CD14-positive monocyte (primary cell): ENCODE data around the gene PSENEN. TPM values are rescaled to one million over a fixed set of nuclear protein-coding genes. Genes with fewer than 3 reads are reported as not detected.
A peak's percentile ranks its signal among the peaks of the same experiment; 100 is the strongest.

ENCODE experiments used
- DNase-seq, 3 donors: peaks; one replicate each; pipeline ENCODE4 v3.0.0-alpha.2; 2011 to 2022
- H2AFZ ChIP-seq: 2 replicates; pipeline ENCODE4 v1.6.0; 2012; ENCODE audit warnings: mild to moderate bottlenecking, low read depth, low read length, inconsistent platforms; ENCODE audit not compliant: insufficient read depth, poor library complexity, severe bottlenecking
- H3K27ac ChIP-seq, 2 donors: 1 replicate in 1 of 2; 2 replicates in 1 of 2; pipeline ENCODE4 v1.5.1; 2012 to 2013; ENCODE audit warnings: low read length in 2 of 2, control low read depth in 1 of 2, inconsistent platforms in 1 of 2, low read depth in 1 of 2, mild to moderate bottlenecking in 1 of 2
- H3K27me3 ChIP-seq, 2 donors: one replicate each; pipeline versions ENCODE4 v1.6.0 to v1.6.1; 2011 to 2013; ENCODE audit warnings: low read length in 2 of 2; ENCODE audit not compliant: control insufficient read depth in 2 of 2, insufficient read depth in 2 of 2
- H3K36me3 ChIP-seq, 2 donors: replicated peaks in 1 of 2; 1 replicate in 1 of 2; 2 replicates in 1 of 2; pipeline versions ENCODE4 v1.5.1 to v1.6.1; 2012 to 2013; ENCODE audit warnings: low read length in 2 of 2, control low read depth in 1 of 2, inconsistent platforms in 1 of 2, mild to moderate bottlenecking in 1 of 2; ENCODE audit not compliant: insufficient read depth in 2 of 2, control insufficient read depth in 1 of 2
- H3K4me1 ChIP-seq, 2 donors: 1 replicate in 1 of 2; 2 replicates in 1 of 2; pipeline versions ENCODE4 v1.5.1 to v1.6.1; 2012 to 2013; ENCODE audit warnings: low read length in 2 of 2, control low read depth in 1 of 2, inconsistent platforms in 1 of 2, mild to moderate bottlenecking in 1 of 2, moderate library complexity in 1 of 2; ENCODE audit not compliant: insufficient read depth in 2 of 2, control insufficient read depth in 1 of 2
- H3K4me2 ChIP-seq: replicated peaks from 2 replicates; pipeline ENCODE3; 2012; ENCODE audit warnings: low read length, moderate library complexity, mild to moderate bottlenecking; ENCODE audit not compliant: poor library complexity, severe bottlenecking; ENCODE audit errors: extremely low read depth
- H3K4me3 ChIP-seq, 3 experiments: fragments of 200-600 bp in 1 of 3; sonication (generic) in 1 of 3; replicated peaks in 1 of 3; 1 replicate in 2 of 3; 2 replicates in 1 of 3; pipeline ENCODE4 v1.5.1; 2011 to 2013; ENCODE audit warnings: low read length in 3 of 3, mild to moderate bottlenecking in 3 of 3, control low read depth in 2 of 3, low read depth in 2 of 3, inconsistent platforms in 1 of 3, moderate library complexity in 1 of 3
- H3K79me2 ChIP-seq: 2 replicates; pipeline ENCODE4 v1.6.0; 2012; ENCODE audit warnings: mild to moderate bottlenecking, control low read depth, inconsistent platforms, low read length, moderate library complexity; ENCODE audit not compliant: insufficient read depth
- H3K9ac ChIP-seq: 2 replicates; pipeline ENCODE4 v1.6.0; 2017; ENCODE audit warnings: low read length, mild to moderate bottlenecking; ENCODE audit not compliant: insufficient read depth, poor library complexity, severe bottlenecking
- H3K9me3 ChIP-seq, 2 donors: replicated peaks in 1 of 2; 1 replicate in 1 of 2; 2 replicates in 1 of 2; pipeline versions ENCODE4 v1.5.1 to v1.6.1; 2012 to 2013; ENCODE audit warnings: low read length in 2 of 2, control low read depth in 1 of 2; ENCODE audit not compliant: control insufficient read depth in 1 of 2, insufficient read depth in 1 of 2
- H4K20me1 ChIP-seq: 2 replicates; pipeline ENCODE4 v1.6.0; 2012; ENCODE audit warnings: mild to moderate bottlenecking, low read length, control low read depth, moderate library complexity; ENCODE audit not compliant: insufficient read depth
- H3K27ac Mint-ChIP-seq, 7 donors: one replicate each; pipeline ENCODE4 v1.8.0; 2020; ENCODE audit warnings: mild to moderate bottlenecking in 7 of 7, mixed read lengths in 7 of 7, moderate library complexity in 6 of 7, inconsistent platforms in 2 of 7
- H3K27me3 Mint-ChIP-seq, 3 donors: one replicate each; pipeline ENCODE4 v1.8.0; 2021 to 2022; ENCODE audit warnings: low read depth in 3 of 3, mild to moderate bottlenecking in 3 of 3, mixed read lengths in 3 of 3, moderate library complexity in 3 of 3, inconsistent platforms in 1 of 3
- H3K36me3 Mint-ChIP-seq, 2 donors: one replicate each; pipeline ENCODE4 v1.8.0; 2020; ENCODE audit warnings: mixed read lengths in 2 of 2, inconsistent platforms in 1 of 2, mild to moderate bottlenecking in 1 of 2
- H3K4me1 Mint-ChIP-seq: one replicate; pipeline ENCODE4 v1.8.0; 2020; ENCODE audit warnings: mild to moderate bottlenecking, mixed read lengths
- H3K4me3 Mint-ChIP-seq, 2 donors: one replicate each; pipeline ENCODE4 v1.8.0; 2020; ENCODE audit warnings: mild to moderate bottlenecking in 2 of 2, mixed read lengths in 2 of 2, moderate library complexity in 1 of 2
- H3K9me3 Mint-ChIP-seq, 7 donors: one replicate each; pipeline ENCODE4 v1.8.0; 2020 to 2022; ENCODE audit warnings: mixed read lengths in 7 of 7, mild to moderate bottlenecking in 6 of 7, moderate library complexity in 6 of 7, inconsistent platforms in 2 of 7
- CTCF ChIP-seq: fragments of 200-600 bp; IDR thresholded peaks from one replicate; pipeline ENCODE4 v1.8.0; 2022; ENCODE audit warnings: antibody characterized with exemption, mild to moderate bottlenecking
- WGBS: methylation state at CpG from one replicate; pipeline ENCODE4 v1.1.5; 2013; ENCODE audit warnings: missing lambda C conversion rate; ENCODE audit not compliant: insufficient coverage; 5-methylcytosine and 5-hydroxymethylcytosine counted together
- intact Hi-C, 2 donors: fragments of 100-400 bp; cut with micrococcal nuclease; formaldehyde crosslinking; loops; one replicate each; pipeline versions ENCODE4 v1.15.0 to v1.15.1; 2023
- polyA plus RNA-seq, 3 donors: library from polyadenylated mRNA; depleted of rRNA in 1 of 3; unstranded in 2 of 3; stranded (reverse) in 1 of 3; fragments of 300-500 nt in 2 of 3; fragments of >200 nt in 1 of 3; fragmentation: Illumina TruSeq in 2 of 3; gene quantifications; 1 replicate in 2 of 3; 2 replicates in 1 of 3; pipeline ENCODE4 v1.2.3, GENCODE V29; 2012 to 2021

PSENEN gene
- polyA plus RNA-seq, 3 donors = 29.7 to 149 (median 129) TPM

- Mint-ChIP-seq H3K4me3 (no peak overlapping the region), H3K36me3 (peaks cover 43 to 59% of the 10 kb centered on the region in 2 donors), H3K27ac (peak overlapping the region in 3 of 7 donors; percentile 14 to 70 (median 24)), H3K9me3 (no peaks in the 10 kb centered on the region), H3K4me1 (peaks cover 38% of the 10 kb centered on the region), H3K27me3 (no peaks in the 10 kb centered on the region)
- WGBS = 96% methylated on average over 19 of the region's 29 CpGs
- H3K9me3 ChIP-seq = no peaks in the 10 kb centered on the region
- peaks cover 42 to 52% of the 10 kb centered on the region in 2 donors for H3K4me1 ChIP-seq
- H2AFZ ChIP-seq = no peak overlapping the region
- H3K27me3 ChIP-seq = no peaks in the 10 kb centered on the region
- peaks cover 51% of the 10 kb centered on the region for H4K20me1 ChIP-seq
- peak overlapping the region; percentile 100 for H3K4me2 ChIP-seq
- H3K9ac ChIP-seq = peak overlapping the region; percentile 51
- intact Hi-C loops = loop anchor here (5.0 to 10.0 kb wide), 8 partner anchors 38 to 1595 kb away; partner anchors contain the start of genes ARHGAP33 (in 1 of the 2), CAPNS1 (in 1 of the 2), COX6B1 (in 1 of the 2) and ETV2 (in 1 of the 2)
- DNase-seq = no peak
- H3K79me2 ChIP-seq = peaks cover 35% of the 10 kb centered on the region
- no peak for TF ChIP-seq CTCF
- H3K36me3 ChIP-seq = peaks cover 39 to 51% of the 10 kb centered on the region in 2 donors
- peak overlapping the region in 2 of 3 experiments; percentile 89 to 100 for H3K4me3 ChIP-seq
- peak overlapping the region; percentile 45 to 89 for H3K27ac ChIP-seq
Measured at GRCh38 chr19:35739275-35740107, 6.0 kb upstream of the PSENEN start.

- no peak for TF ChIP-seq CTCF
- Histone ChIP-seq H4K20me1 (peaks cover 45% of the 10 kb centered on the region), H3K4me2 (peak overlapping the region; percentile 100), H2AFZ (peak overlapping the region; percentile 77), H3K36me3 (peaks cover 35 to 46% of the 10 kb centered on the region in 2 donors), H3K79me2 (peaks cover 36% of the 10 kb centered on the region), H3K27me3 (no peaks in the 10 kb centered on the region), H3K4me3 (peak overlapping the region; percentile 36 to 100 (median 89)), H3K4me1 (peaks cover 44 to 55% of the 10 kb centered on the region in 2 donors), H3K9me3 (no peaks in the 10 kb centered on the region), H3K27ac (peak overlapping the region; percentile 45 to 89), H3K9ac (peak overlapping the region; percentile 51)
- Mint-ChIP-seq H3K4me1 (peaks cover 40% of the 10 kb centered on the region), H3K36me3 (peaks cover 37 to 53% of the 10 kb centered on the region in 2 donors), H3K4me3 (peak overlapping the region; percentile 88 to 95), H3K27me3 (no peaks in the 10 kb centered on the region), H3K27ac (peak overlapping the region in 3 of 7 donors; percentile 56 to 96 (median 70)), H3K9me3 (no peaks in the 10 kb centered on the region)
- intact Hi-C loops = loop anchor here (5.0 to 10.0 kb wide), 8 partner anchors 37 to 1595 kb away; partner anchors contain the start of genes ARHGAP33 (in 1 of the 2), CAPNS1 (in 1 of the 2), COX6B1 (in 1 of the 2) and ETV2 (in 1 of the 2)
- DNase-seq = no peak
- WGBS = under 1% methylated on average over 13 of the region's 16 CpGs
Measured at GRCh38 chr19:35740108-35740422, 5.4 kb upstream of the PSENEN start.
